Measurements from ENCODE around the gene CYP17A1. TPM values are rescaled to one million over a fixed set of nuclear protein-coding genes. Genes with fewer than 3 reads are reported as not detected.

CYP17A1 gene
- total RNA-seq, 3 donors from 2014 or later: 0.96 TPM; not detected in 2

DNA sequence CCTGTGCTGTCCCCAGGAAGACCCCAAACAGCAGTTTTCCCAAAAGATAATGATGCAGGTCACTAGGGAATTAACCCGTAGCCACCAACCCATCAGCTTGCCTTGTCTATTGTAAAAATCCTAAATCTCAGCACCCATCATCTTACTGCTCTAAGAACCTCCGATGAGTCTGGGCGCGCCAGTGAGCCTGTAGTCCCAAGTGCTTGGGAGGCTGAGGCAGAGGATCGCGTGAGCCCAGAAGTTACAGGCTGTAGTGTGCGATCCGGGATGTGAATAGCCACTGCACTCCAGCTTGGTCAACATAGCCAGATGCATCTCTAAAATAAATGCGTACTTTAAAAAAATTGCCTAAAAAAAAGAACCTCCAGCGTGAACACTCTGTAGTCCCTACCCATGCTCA lies 33.0 kb upstream of the CYP17A1 start:
- ATAC-seq (no peak), DNase-seq (no peak)
- intact Hi-C loops (cut with DNase I, micrococcal nuclease): no loop called here
- TF ChIP-seq, protein P1, sequence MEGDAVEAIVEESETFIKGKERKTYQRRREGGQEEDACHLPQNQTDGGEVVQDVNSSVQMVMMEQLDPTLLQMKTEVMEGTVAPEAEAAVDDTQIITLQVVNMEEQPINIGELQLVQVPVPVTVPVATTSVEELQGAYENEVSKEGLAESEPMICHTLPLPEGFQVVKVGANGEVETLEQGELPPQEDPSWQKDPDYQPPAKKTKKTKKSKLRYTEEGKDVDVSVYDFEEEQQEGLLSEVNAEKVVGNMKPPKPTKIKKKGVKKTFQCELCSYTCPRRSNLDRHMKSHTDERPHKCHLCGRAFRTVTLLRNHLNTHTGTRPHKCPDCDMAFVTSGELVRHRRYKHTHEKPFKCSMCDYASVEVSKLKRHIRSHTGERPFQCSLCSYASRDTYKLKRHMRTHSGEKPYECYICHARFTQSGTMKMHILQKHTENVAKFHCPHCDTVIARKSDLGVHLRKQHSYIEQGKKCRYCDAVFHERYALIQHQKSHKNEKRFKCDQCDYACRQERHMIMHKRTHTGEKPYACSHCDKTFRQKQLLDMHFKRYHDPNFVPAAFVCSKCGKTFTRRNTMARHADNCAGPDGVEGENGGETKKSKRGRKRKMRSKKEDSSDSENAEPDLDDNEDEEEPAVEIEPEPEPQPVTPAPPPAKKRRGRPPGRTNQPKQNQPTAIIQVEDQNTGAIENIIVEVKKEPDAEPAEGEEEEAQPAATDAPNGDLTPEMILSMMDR (IDR thresholded peaks at IDR 0.05): no peak
- Histone ChIP-seq H3K4me3 (no peak overlapping the region), H3K36me3 (ENCODE audit: low read depth) (no peaks in the 10 kb centered on the region), H3K9me3 (no peaks in the 10 kb centered on the region), H3K4me1 (ENCODE audit: low read depth) (peaks cover 3% of the 10 kb centered on the region)

DNA sequence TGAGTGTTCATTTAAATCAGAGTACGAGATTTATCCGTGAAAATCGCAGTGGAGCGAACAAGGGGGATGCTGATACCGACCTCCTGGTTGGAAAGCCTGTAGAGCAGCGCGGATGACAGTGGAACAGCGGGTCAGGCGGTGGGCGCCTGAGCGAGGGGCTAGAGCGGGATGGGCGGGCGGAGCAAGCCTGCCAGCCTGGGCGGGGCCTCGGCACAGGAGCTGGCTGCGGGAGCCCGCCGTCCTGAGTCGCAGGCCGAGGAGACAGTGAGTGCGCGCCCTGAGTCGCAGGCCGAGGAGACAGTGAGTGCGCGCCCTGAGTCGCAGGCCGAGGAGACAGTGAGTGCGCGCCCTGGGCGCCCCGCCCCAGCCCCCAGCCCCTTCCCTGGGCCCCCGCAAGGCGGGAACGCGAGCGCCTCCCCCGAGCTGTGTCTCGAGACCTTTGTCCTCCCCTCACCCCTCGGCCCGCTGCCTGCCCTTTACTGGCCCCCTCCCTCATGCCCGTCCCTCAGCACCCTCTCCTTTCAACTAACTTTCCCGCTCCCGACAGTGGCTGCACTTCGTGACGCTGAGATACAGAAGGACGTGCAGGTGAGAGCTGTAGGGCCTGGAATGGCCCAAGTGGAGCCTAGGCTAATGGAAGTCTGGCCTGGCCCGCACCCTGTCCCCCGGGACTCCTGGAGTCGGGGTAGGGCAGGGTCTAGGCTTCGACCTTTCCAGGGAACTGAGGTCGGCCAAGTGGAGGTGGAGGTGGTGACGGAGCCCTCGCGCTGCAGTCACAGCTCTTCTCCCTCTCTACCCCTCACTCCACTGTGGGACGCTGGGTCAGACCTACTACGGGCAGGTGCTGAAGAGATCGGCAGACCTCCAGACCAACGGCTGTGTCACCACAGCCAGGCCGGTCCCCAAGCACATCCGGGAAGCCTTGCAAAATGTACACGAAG lies 32.3 kb upstream of the CYP17A1 start, which contains the start of gene AS3MT:
AS3MT (plus strand) TSS at position 213 of the 941 bp plus-strand sequence; CDS start at position 336, 123 bp downstream.
- Histone ChIP-seq H3K9me3 (no peaks in the 10 kb centered on the region), H3K4me1 (ENCODE audit: low read depth) (peaks cover 3% of the 10 kb centered on the region), H3K4me3 (no peak within 1 kb of the TSS), H3K36me3 (ENCODE audit: low read depth) (no peaks in the 10 kb centered on the region)
- intact Hi-C loops (cut with DNase I, micrococcal nuclease): no loop called here
- TF ChIP-seq, protein P1 (IDR thresholded peaks at IDR 0.05): no peak
- ATAC-seq: peak; percentile 84
- peak; percentile 10 to 51 (median 45) for DNase-seq

DNA sequence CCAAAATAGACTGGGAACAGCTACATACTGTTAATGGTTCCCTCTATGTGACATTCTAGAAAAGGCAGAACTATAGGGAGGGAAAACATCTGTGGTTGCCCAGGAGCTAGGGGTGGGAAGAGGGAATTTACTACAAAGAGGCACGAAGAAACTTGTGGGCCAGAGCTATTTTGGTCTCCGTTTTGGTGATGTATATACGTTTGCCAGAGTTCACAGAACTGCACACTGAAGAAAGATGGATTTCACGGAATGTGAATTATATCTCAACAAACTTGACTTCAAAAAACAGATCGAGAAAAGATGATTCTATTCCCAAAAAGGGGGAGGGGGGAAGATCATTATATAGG lies 31.7 kb upstream of the CYP17A1 start:
- Histone ChIP-seq H3K36me3 (ENCODE audit: low read depth) (no peaks in the 10 kb centered on the region), H3K4me3 (no peak overlapping the region), H3K4me1 (ENCODE audit: low read depth) (peaks cover 3% of the 10 kb centered on the region), H3K9me3 (no peaks in the 10 kb centered on the region)
- TF ChIP-seq, protein P1 (IDR thresholded peaks at IDR 0.05): no peak
- no peak for DNase-seq
- intact Hi-C loops (cut with DNase I, micrococcal nuclease): no loop called here
- no peak for ATAC-seq

DNA sequence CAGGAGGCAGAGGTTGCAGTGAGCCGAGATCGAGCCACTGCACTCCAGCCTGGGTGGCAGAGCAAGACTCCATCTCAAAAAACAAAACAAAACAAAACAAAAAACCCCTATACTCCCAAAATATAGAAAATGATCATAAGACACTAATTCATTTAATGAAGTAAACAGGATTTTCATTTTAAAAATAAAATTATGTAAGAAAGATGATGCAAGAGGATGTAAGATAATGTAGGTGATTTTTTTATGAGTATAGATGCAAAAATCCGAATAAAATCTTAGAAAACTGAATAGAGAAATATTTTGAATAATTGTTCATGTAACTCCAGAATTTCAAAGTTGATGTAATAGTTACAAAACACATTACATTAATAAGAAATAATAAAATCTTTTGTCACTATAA lies 28.4 kb upstream of the CYP17A1 start:
- ATAC-seq (no peak), DNase-seq (no peak)
- Histone ChIP-seq H3K4me3 (no peak overlapping the region), H3K4me1 (ENCODE audit: low read depth) (peaks cover 3% of the 10 kb centered on the region), H3K9me3 (no peaks in the 10 kb centered on the region), H3K36me3 (ENCODE audit: low read depth) (no peaks in the 10 kb centered on the region)
- TF ChIP-seq, protein P1 (IDR thresholded peaks at IDR 0.05): no peak
- intact Hi-C loops (cut with DNase I, micrococcal nuclease): no loop called here

DNA sequence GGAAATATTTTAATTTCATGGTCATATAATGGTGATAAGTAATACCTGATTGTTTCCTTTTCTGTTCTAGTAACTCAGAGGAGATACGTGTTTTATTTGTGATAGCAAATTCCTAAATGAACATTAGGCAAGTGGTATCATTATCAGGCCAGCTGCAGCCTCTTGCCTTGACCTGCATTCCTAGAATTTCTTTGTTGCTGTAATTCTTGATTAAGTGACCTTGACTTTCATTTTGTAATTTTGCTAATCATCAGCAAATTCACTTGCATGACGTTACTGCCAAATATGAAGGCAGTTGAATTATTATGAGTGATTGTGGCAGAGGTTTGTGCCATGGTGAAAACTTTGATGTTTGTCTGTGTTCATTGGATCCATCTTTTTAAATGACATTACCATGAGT lies 26.4 kb upstream of the CYP17A1 start:
- Histone ChIP-seq H3K4me1 (ENCODE audit: low read depth) (no peaks in the 10 kb centered on the region), H3K9me3 (no peaks in the 10 kb centered on the region), H3K4me3 (no peak overlapping the region), H3K36me3 (ENCODE audit: low read depth) (no peaks in the 10 kb centered on the region)
- TF ChIP-seq, protein P1 (IDR thresholded peaks at IDR 0.05): no peak
- ATAC-seq (no peak), DNase-seq (no peak)
- intact Hi-C loops (cut with DNase I, micrococcal nuclease): no loop called here

All from mucosa of descending colon (tissue), 3 donors.